HG03575 (cell line): Measurements from ENCODE around the gene GRSF1.
"Not testable (repeated sequence)": the region's sequence is repeated elsewhere in the genome, so short reads cannot be mapped to it uniquely, and the experiment has no call there.

Source experiments
- ATAC-seq: cut with Tn5 transposase; IDR thresholded peaks from one replicate; pipeline ENCODE4 v1.9.1; 2021; ENCODE audit not compliant: unreplicated experiment, insufficient number of reproducible peaks, low FRiP score; ENCODE audit errors: extremely low read depth

Gene GRSF1

DNA sequence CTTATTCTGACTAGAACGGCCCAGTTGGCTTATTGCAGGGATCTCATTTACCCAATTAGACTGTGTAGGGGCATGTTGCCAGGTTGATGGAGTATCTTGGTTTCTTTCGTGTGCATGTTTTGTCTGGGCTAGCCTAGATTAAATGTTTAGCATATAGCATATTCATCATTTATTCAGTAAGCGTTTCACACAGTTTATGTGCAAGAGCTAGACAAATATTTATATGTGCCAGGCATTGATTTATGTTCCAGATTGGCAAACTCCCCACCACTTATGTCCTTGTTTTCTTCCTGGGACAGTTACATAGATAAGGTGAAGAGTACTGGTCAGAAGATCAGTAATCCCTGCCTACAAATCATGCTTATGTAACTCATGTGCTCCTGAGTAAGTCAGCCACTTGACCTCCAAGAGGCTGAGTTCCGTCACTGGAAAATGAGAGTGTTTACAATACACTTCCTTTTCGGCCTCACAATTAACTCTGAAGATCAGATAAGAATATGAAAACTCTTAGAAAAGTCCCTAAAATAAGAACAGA is 60.7 kb downstream of the GRSF1 start:
- no peak for ATAC-seq

DNA sequence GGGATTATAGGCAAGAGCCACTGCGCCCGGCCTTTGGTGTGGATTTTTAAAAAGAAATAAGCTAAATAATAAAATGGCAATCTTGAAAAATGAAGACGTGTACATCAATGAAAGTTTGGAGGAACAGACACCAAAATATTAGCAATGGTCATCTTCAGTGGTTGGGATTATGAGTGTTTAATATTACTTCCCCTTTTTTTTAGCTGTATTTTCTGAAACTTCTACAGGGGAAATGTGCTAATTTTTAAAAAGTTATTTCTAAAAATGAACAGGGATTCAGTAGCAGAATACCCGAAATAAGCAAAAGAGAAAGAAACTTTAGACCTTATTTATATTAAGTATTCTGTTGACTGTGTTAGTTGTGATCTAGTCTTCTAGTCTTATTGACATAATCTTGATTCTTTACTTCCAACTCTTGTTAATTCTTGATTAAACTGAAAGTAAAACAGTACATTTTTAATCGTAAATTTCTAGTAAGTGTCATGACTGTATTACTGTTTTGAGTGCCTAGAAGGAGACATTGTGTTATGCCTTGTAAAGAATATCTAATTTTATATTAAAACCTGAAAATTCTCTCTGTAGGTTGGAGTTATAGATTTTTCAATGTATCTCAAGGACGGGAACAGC is 66.6 kb downstream of the GRSF1 start:
- no peak for ATAC-seq

GRCh38 chr4:70769396-70769795 is 70.3 kb downstream of the GRSF1 start:
- not testable (repeated sequence) for ATAC-seq

DNA sequence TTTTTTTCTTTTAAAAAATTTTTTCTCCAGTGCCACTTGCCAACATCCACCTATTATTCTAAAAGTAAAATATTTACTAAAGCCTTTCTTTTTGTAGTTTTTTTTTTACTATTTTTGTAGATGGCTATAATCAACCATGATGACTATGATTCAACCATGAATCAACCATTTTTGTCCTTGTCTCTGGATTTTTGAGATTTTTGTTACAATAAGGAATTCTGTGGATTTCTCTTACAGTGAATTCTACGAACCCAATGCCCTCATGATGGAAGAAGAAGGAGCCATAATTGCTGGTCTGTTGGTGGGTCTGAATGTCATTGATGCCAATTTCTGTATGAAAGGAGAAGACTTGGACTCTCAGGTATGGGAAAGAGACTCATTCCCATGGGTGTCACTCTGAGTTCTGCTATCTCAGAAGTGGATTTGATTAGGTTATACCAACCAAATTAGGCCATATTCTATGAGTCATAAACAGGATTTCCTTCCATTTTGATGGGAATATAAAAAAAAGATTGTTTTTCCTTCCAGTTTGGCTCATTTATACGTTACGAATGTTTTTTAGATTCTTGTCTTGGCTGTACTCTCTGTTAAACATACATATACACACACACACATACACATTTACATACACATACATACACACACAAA is 71.3 kb downstream of the GRSF1 start:
- no peak for ATAC-seq
